ENCODE results near the gene VWA5B2.

Gene VWA5B2

DNA sequence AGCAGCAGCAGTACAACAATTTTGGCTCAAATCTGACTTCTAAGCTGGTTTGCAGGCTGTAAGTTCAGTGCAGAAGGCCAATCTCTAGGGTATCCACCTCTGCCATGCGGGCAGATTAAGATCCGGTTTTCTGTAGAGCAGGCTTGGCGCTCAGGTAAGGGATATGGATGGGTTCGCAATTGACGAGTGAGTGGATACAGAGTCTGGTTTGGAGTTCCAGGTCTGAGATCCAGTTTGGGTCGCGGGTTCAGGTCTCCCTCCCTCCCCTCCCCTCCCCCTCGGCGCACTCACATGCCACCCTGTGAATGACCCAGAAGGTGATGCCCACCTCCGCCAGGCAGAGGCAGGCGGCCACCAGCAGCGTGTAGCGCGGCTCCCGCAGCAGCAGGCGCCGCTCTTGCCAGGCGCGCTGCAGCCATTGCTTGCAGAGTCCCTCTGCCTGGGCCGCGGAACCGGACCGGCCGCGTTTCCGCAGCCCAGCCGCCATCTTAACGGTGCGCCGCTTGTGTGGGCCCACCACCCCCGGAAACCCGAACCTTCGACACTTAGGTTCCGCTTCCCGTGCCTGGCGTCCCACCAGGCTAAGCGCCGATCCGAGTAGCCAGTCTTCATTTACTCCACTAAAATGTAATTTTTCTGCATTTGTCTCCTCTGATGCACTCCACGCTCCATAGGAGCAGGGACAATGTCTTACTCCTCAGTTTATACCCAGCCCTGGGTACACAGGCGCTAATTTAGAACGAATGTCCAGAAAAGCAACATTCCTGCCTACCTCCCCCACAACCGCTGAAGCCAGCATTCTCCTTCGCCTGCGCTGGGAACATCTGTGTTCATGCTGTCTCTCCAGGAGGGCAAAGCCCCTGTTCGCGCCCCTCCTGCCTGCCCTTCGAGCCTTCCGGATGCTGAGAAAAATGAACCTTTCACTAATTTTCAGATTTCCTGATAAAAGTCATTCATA is 19.3 kb downstream of the VWA5B2 start, which contains the start of gene ALG3:
ALG3 (minus strand) TSS at position 509 of the 958 bp plus-strand sequence; CDS start at position 487, 22 bp downstream.
- Mint-ChIP-seq H3K27me3 (no peaks in the 10 kb centered on the region), H3K9me3 (no peaks in the 10 kb centered on the region), H3K27ac (peak within 1 kb of the TSS; percentile 97), H3K4me3 (peak within 1 kb of the TSS; percentile 87), H3K4me1 (ENCODE audit: low read depth) (peaks cover 12% of the 10 kb centered on the region), H3K36me3 (ENCODE audit: low read depth) (peaks cover 24% of the 10 kb centered on the region)

DNA sequence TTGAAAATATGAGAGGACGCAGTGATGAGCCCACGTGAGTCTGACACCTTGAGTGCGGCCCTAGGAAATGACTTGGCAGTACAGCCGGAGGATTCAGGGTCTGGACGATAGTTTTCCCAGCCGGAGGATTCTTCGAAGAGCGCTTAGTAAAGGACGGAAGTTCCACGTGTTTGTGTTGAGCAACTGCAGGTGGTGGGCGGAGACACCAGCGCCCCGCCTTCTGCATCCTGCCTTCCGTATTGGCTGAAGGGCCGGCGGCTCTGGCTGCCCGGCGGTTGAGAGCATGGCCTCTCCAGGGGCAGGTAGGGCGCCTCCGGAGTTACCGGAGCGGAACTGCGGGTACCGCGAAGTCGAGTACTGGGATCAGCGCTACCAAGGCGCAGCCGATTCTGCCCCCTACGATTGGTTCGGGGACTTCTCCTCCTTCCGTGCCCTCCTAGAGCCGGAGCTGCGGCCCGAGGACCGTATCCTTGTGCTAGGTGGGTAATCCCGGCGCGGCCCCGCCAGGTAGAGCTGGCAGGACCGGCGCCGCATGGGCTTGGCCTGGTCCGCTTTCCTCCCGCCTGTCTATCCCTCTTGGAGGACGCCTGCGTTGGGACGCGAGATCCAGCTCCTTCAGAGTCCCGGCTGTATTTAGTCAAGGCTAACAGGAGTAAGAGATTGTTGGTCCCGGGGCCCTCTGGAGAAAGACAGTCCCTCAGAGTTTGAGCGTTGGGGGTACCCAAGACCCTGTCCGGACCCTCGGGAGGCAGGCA is 20.2 kb downstream of the VWA5B2 start, which contains the start of gene EEF1AKMT4:
EEF1AKMT4 (plus strand) TSS at position 261 of the 755 bp plus-strand sequence; CDS start at position 284, 23 bp downstream.
- Mint-ChIP-seq H3K36me3 (ENCODE audit: low read depth) (peaks cover 17% of the 10 kb centered on the region), H3K4me1 (ENCODE audit: low read depth) (peaks cover 12% of the 10 kb centered on the region), H3K9me3 (no peaks in the 10 kb centered on the region), H3K27me3 (no peaks in the 10 kb centered on the region), H3K27ac (peak within 1 kb of the TSS; percentile 97), H3K4me3 (peak within 1 kb of the TSS; percentile 87)

DNA sequence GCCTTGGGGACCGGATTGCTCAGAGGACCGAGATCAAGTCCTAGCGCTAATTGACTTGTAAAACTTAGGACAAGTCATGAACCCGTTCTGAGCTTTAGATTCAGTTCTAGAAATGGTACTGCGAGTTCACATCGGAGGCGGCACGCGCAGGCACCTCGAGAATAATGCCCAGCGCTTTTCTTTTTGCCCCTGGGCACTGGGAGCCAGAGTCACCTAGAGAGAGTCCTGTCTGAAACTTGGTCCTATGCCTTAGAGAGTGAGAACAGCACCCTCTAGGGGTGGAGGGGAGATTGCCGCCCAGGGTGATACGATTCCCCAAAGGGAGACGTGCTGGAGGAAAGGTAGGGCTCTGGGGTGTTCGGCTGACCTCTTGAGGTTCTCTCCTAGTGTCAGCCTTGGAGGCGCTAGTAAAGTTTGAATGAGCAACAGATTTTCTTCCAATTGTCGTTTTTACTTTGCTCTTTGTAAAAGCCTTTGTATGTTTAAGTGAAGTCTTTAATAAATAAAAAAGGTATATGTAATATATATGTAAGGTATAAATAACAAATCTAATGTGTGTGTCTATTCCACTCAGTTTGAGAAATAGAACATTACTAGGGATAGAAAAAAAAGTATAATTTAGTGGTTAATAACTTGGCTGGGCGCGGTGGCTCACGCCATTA is 20.9 kb downstream of the VWA5B2 start:
- Mint-ChIP-seq H3K4me1 (ENCODE audit: low read depth) (peaks cover 12% of the 10 kb centered on the region), H3K9me3 (no peaks in the 10 kb centered on the region), H3K27me3 (no peaks in the 10 kb centered on the region), H3K36me3 (ENCODE audit: low read depth) (peaks cover 11% of the 10 kb centered on the region), H3K27ac (peak overlapping the region; percentile 97), H3K4me3 (peak overlapping the region; percentile 87)

DNA sequence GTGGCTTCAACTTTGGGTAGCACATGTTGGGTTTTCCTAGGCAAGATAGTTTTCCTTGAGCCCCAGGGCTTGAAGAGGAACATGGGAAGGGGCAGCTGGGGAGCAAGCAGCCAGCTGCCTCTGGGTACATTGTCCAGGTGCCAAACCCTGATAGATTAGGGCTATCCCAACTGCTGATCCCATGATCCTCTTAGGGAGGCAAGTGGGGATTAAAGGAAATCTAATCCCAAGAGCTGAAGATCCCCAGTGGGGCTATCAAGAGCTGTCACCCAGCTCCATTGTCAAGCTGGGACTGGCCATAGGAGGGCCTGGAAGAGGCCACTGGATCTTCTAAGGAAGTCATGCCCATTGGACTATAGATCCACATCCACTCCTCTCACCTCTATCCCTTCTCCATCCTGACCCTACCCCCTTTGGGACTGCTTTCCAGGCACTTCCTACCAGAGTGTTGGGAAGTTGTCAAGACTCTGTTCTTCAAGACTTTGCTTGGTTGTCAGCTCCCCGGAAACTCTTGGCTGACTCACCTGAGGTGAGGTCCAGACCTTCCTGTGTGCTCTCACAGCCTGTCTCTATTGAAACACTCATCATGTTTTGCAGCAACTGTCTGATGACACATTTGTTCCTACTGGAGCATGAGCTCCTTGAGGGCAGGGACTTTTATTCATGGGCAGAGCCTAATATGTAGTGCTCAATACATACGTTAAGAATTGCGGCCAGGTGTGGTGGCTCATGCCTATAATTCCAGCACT is 26.1 kb downstream of the VWA5B2 start:
- Mint-ChIP-seq H3K9me3 (no peaks in the 10 kb centered on the region), H3K27ac (peak overlapping the region; percentile 9), H3K27me3 (peaks cover 12% of the 10 kb centered on the region), H3K4me1 (ENCODE audit: low read depth) (peaks cover 14% of the 10 kb centered on the region), H3K36me3 (ENCODE audit: low read depth) (peaks cover 3% of the 10 kb centered on the region), H3K4me3 (no peak overlapping the region)

DNA sequence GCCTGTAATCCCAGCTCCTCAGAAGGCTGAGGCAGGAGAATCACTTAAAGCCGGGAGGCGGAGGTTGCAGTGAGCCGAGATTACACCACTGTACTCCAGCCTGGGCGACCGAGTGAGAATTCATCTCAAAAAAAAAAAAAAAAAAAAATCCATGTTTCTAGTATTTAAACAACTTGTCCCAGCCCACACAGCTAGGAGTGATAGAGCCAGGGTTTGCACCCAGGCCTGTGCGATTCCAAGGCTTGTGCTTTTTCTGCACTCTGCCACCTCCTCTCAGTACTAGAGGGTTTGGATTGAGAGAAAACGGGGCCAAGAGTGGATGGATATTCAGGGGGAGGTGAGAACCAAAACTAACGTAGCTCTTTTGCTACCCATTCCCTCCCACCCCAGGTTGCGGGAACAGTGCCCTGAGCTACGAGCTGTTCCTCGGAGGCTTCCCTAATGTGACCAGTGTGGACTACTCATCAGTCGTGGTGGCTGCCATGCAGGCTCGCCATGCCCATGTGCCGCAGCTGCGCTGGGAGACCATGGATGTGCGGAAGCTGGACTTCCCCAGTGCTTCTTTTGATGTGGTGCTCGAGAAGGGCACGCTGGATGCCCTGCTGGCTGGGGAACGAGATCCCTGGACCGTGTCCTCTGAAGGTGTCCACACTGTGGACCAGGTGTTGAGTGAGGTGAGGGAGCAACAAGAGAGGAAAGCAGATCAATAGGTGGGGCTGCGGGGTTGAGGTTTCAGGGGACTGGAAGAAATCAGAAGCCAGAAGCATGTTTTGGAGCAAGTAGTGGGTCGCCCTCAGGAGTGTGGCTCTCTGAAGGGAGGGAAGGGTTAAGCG is 27.9 kb downstream of the VWA5B2 start:
- Mint-ChIP-seq H3K4me3 (no peak overlapping the region), H3K27ac (no peak overlapping the region)

DNA sequence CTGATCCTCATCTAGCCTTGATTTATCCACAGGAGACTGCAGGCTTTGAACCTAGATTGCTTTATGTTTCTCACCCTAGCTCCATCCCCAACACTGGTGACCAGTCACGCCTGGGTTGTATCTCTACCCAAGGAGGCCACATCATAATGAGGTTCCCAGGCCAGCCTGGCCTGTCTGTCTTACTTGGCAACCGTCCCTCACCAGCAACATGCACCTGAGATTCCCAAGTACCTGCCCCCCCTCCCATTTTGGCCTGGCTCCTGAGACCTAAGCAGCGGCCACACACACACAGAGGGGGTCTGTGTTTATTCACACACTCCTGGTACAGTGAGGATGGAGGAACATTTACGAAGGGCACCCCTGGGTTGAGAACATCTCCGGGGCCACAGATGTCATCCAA is 29.5 kb downstream of the VWA5B2 start:
- Mint-ChIP-seq H3K27ac (no peak overlapping the region), H3K4me1 (ENCODE audit: low read depth) (peaks cover 28% of the 10 kb centered on the region), H3K27me3 (peaks cover 28% of the 10 kb centered on the region), H3K9me3 (no peaks in the 10 kb centered on the region), H3K4me3 (no peak overlapping the region), H3K36me3 (ENCODE audit: low read depth) (peaks cover 3% of the 10 kb centered on the region)

More for the DNA sequence above, 27.9 kb downstream of the VWA5B2 start:
- Mint-ChIP-seq H3K9me3 (no peaks in the 10 kb centered on the region), H3K4me1 (ENCODE audit: low read depth) (peaks cover 21% of the 10 kb centered on the region), H3K27me3 (peaks cover 22% of the 10 kb centered on the region), H3K36me3 (ENCODE audit: low read depth) (peaks cover 3% of the 10 kb centered on the region)

DNA sequence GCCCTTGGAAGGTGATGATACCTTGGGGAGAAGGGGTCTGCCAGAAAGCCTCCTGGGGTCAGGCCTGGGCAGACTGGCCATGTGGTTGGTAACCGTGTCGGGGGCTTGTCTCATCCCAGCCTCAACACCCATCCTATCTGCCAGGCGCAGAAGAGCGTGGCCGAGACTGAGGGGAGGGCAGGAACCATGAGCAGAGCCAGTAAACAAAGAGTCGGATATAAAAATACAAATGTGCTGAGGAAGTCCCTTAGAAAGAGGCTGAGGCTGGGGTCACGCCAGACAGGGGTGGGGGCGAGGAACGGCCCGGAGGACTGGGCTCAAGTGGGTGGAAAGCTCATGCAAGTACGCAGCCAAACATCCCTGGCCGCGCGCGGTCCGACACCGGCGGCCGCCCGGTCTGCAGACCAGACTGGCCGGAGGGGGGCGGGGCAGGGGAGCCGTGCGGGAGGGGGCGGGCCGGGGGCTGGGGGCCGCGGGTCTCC is 30.1 kb downstream of the VWA5B2 start:
- H3K4me1 Mint-ChIP-seq (ENCODE audit: low read depth) = peaks cover 28% of the 10 kb centered on the region
- peak overlapping the region; percentile 21 for H3K27ac Mint-ChIP-seq
- H3K4me3 Mint-ChIP-seq = no peak overlapping the region
- peaks cover 3% of the 10 kb centered on the region for H3K36me3 Mint-ChIP-seq (ENCODE audit: low read depth)
- peaks cover 30% of the 10 kb centered on the region for H3K27me3 Mint-ChIP-seq
- no peaks in the 10 kb centered on the region for H3K9me3 Mint-ChIP-seq

DNA sequence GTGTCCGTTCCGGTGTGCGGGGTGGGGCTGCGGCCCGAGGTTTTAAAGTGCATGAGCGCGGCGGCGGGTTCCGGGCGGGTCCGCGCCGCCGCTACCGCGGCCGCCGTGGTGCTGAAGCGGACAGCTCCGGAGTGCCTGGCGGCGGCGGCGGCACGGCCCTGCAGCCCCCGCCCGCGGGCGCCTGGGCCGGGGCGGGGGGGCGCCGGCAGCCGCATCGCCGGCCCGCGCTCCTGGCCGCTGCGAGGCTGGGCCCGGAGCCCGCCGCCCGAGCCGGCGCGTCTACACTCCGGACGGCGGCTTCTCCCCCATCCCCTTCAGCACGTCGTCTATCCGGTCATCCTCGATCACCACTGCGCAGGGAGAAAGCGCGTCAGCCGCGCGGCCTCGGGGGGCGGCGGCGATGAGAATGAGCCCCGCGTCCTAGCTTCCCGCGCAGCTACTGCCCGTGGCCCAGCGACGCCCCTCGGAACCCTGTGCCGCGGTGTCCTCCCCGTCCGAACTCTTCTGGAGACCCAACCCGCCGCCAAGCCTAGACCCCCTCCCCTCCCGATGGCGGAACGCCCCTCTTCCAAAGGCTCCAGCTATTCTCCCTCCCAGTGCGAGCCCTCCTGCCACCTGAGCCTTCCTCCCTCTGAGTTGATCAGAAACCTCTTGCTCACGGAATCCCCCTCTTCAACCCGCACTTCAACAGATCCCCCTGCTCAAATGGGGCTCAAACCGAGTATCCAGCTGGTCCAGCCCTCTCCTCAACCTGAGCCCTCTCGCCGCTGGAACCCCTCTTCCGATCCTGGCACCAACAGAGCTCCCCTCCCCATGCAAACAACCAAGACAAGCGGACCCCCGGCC is 30.7 kb downstream of the VWA5B2 start:
- H3K4me1 Mint-ChIP-seq (ENCODE audit: low read depth) = peaks cover 28% of the 10 kb centered on the region
- no peaks in the 10 kb centered on the region for H3K9me3 Mint-ChIP-seq
- peak overlapping the region; percentile 72 for H3K27ac Mint-ChIP-seq
- H3K27me3 Mint-ChIP-seq = peaks cover 37% of the 10 kb centered on the region
- peak overlapping the region; percentile 62 for H3K4me3 Mint-ChIP-seq
- H3K36me3 Mint-ChIP-seq (ENCODE audit: low read depth) = peaks cover 3% of the 10 kb centered on the region

DNA sequence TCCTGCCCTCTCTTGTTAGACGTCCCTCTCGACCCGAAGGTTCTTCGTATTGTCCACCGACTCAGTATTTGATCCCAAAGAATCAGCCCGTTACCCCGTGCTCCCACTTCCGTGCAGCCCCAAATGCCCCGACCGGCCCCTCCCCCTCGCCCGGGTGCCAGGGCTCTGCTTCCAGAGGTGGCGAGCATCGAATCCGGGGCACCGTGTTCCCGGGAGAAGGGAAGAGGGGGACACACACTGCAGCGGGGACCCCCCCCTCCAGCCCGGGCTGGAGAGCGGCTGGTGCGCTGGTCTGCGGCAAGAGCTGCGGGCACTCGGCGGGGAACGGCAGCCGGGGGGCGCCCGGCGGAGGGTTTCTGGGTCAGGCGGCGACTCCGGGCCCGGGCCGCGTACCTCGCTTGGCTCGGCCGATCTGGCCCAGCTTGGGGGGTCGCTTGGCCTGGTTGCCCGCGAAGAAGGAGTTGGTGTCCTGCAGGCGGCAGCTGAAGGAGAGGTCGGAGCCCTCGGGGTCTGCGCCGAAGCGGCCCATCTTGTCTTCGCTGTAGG is 31.4 kb downstream of the VWA5B2 start:
- H3K9me3 Mint-ChIP-seq = no peaks in the 10 kb centered on the region
- peaks cover 23% of the 10 kb centered on the region for H3K4me1 Mint-ChIP-seq (ENCODE audit: low read depth)
- peaks cover 3% of the 10 kb centered on the region for H3K36me3 Mint-ChIP-seq (ENCODE audit: low read depth)
- H3K27ac Mint-ChIP-seq = peak overlapping the region; percentile 72
- peak overlapping the region; percentile 62 for H3K4me3 Mint-ChIP-seq
- peaks cover 42% of the 10 kb centered on the region for H3K27me3 Mint-ChIP-seq

DNA sequence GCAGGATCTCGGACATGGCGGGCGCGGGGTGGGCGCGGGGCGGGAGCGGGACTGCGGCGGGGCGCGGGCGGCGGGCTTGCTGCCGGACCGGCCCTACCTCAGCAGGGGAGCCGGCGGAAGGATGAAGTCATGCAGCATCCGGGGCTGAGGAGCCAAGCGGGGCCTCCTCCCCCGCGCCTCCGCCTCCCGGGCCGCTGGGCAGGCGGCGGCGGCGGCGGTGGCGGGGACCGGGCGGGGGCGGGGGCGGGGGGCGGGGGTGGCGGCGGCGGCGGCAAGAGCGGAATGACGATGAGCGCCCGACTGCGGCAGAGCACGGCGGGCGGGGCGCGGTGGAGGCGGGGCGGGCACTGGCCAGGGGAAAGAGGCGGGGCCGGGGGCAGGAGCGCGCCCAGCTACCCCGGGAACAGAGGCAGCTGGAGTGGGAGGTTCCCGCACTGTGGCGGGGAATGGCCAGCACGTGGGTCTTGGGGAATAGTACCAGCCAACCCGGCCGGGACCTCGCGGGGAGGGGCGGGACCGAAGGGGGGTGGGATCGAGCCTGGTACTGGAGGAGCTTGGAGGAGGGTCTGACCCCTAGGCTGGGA is 32.0 kb downstream of the VWA5B2 start, which contains the start of gene CAMK2N2:
CAMK2N2 (minus strand) TSS at position 284 of the 584 bp plus-strand sequence; CDS start at position 16, 268 bp downstream.
- Mint-ChIP-seq H3K36me3 (ENCODE audit: low read depth) (peaks cover 3% of the 10 kb centered on the region), H3K4me1 (ENCODE audit: low read depth) (peaks cover 22% of the 10 kb centered on the region), H3K4me3 (peak within 1 kb of the TSS; percentile 81), H3K27ac (peak within 1 kb of the TSS; percentile 72), H3K27me3 (peaks cover 46% of the 10 kb centered on the region), H3K9me3 (no peaks in the 10 kb centered on the region)

DNA sequence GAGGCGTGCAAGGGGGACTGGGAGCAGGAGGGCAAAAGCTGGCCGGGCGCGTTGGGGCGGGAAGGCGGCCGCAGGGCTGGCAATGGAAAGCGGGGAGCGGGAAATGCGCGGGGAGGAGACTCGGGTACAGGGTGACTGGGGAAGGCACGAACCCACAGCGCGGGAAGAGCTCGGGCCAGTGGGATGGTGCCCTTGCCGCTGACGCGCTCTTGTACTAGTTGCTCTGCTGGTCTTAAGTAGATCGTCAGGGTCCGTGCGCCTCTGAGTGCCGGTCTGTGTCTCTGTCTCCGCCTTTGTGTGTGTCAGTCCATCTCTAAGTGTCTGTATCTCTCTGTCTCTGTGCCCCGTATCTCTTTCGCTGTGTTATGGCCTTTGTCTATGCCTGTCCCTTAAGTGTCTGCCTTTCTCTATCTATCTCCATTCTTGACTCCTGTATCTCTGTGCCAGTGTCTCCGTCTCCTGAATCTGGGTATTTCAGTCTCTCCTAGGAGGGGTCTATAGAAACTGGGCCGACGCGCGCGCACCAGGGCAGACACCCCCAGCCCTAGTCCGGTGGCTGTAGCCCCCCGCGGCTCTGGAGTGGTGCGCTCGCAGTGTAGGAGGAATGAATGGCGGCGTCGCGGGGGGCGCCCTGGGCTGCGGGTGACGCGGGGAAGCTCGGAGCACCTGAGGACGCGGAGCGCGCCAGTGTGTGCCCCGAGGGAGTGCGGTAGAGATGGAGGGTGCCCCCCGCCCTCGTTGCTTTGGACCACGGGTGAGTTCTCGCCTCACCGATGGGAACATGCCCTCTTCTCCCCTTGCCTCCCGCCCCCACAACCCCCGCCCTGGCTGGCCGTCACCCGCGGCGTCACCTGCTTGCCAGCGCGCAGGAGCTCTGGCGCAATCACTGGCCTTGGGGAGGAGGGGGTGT is 32.7 kb downstream of the VWA5B2 start:
- Mint-ChIP-seq H3K4me3 (peak overlapping the region; percentile 81), H3K27me3 (peaks cover 47% of the 10 kb centered on the region), H3K36me3 (ENCODE audit: low read depth) (peaks cover 3% of the 10 kb centered on the region), H3K27ac (peak overlapping the region; percentile 1), H3K9me3 (peaks cover under 1% of the 10 kb centered on the region), H3K4me1 (ENCODE audit: low read depth) (peaks cover 22% of the 10 kb centered on the region)
